Fibroblast of skin of left biceps (primary cell): Measurements from ENCODE around the gene PSPN.

Source experiments
- DNase-seq, 2 experiments: peaks; one replicate each; pipeline ENCODE4 v3.0.0-alpha.2; 2013; ENCODE audit warnings: low read depth in 2 of 2

The PSPN gene

DNA sequence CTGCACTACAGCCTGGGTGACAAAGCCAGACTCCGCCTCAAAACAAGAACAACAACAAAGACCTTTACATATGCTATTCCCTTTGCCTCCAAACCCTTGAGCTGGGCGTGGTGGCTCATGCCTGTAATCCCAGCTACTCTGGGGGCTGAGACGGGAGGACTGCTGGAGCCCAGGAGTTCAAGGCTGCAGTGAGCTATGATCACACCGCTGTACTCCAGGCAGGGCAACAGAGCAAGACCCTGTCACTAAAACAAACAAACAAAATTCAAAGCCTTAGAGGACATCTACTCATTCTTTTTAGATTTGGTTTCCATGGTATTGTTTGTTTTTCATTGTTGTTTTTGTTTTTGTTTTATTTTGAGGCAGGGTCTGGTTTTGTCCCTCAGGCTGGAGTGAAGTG lies 50.1 kb downstream of the PSPN start:
- DNase-seq: no peak
